Measurements from ENCODE around the gene COL27A1. TPM values are rescaled to one million over a fixed set of nuclear protein-coding genes. Genes with fewer than 3 reads are reported as not detected.

COL27A1 gene
- total RNA-seq = 0.30 TPM
- not detected for polyA plus RNA-seq

- Histone ChIP-seq H3K4me3 (ENCODE audit: low read depth, low read length) (no peak within 1 kb of the TSS), H3K36me3 (ENCODE audit: control insufficient read depth, insufficient read depth, low read length) (no peaks in the 10 kb centered on the region), H3K27me3 (ENCODE audit: control insufficient read depth, insufficient read depth, low read length) (peaks cover 8% of the 10 kb centered on the region), H3K9me3 (ENCODE audit: control insufficient read depth in 2 of 2, low read length in 2 of 2) (no peaks in the 10 kb centered on the region), H3K27ac (ENCODE audit: insufficient read depth, low read length, poor library complexity, severe bottlenecking) (no peak within 1 kb of the TSS), H3K4me1 (ENCODE audit: control insufficient read depth, insufficient read depth, low read length, poor library complexity, severe bottlenecking) (peaks cover 17% of the 10 kb centered on the region)
- peak; percentile 46 to 65 (median 59) for DNase-seq
- Mint-ChIP-seq H3K4me1 (peaks cover 0 to 20% (median 9%) of the 10 kb centered on the region in 4 donors), H3K27me3 (peaks cover 39% of the 10 kb centered on the region), H3K27ac (no peak within 1 kb of the TSS), H3K4me3 (peak within 1 kb of the TSS; percentile 65 to 93 (median 86)), H3K9me3 (peaks cover 0 to 4% (median 0%) of the 10 kb centered on the region in 7 donors), H3K36me3 (no peaks in the 10 kb centered on the region)
- peak; percentile 70 to 76 for ATAC-seq (ENCODE audit: low read depth in 2 of 2)
These were observed at the start of gene COL27A1 for GRCh38 chr9:114155263-114155994. TSS of gene COL27A1 (plus strand) at chr9:114155537. CDS start at chr9:114155951, 414 bp downstream.

GRCh38 chr9:114107286-114108001, 47.9 kb upstream of the COL27A1 start:
- Histone ChIP-seq H3K27ac (ENCODE audit: insufficient read depth, low read length, poor library complexity, severe bottlenecking) (no peak overlapping the region), H3K27me3 (ENCODE audit: control insufficient read depth, insufficient read depth, low read length) (no peaks in the 10 kb centered on the region), H3K4me3 (ENCODE audit: low read depth, low read length) (no peak overlapping the region), H3K4me1 (ENCODE audit: control insufficient read depth, insufficient read depth, low read length, poor library complexity, severe bottlenecking) (no peaks in the 10 kb centered on the region), H3K9me3 (ENCODE audit: control insufficient read depth in 2 of 2, low read length in 2 of 2) (peaks cover 0 to 2% of the 10 kb centered on the region in 2 experiments), H3K36me3 (ENCODE audit: control insufficient read depth, insufficient read depth, low read length) (no peaks in the 10 kb centered on the region)
- Mint-ChIP-seq H3K9me3 (peaks cover 0 to 3% (median 0%) of the 10 kb centered on the region in 7 donors), H3K4me1 (no peaks in the 10 kb centered on the region), H3K36me3 (no peaks in the 10 kb centered on the region), H3K27me3 (peaks cover 14% of the 10 kb centered on the region), H3K4me3 (no peak overlapping the region), H3K27ac (no peak overlapping the region)
- DNase-seq (no peak), ATAC-seq (ENCODE audit: low read depth in 2 of 2) (no peak)

- no peak overlapping the region for H3K27ac ChIP-seq (ENCODE audit: insufficient read depth, low read length, poor library complexity, severe bottlenecking)
- H3K9me3 Mint-ChIP-seq = peaks cover 0 to 2% (median 0%) of the 10 kb centered on the region in 7 donors
- no peaks in the 10 kb centered on the region for H3K4me1 ChIP-seq (ENCODE audit: control insufficient read depth, insufficient read depth, low read length, poor library complexity, severe bottlenecking)
- H3K4me3 Mint-ChIP-seq = no peak overlapping the region
- no peaks in the 10 kb centered on the region for H3K36me3 ChIP-seq (ENCODE audit: control insufficient read depth, insufficient read depth, low read length)
- H3K27me3 Mint-ChIP-seq = peaks cover 12% of the 10 kb centered on the region
- H3K4me1 Mint-ChIP-seq = no peaks in the 10 kb centered on the region
- ATAC-seq (ENCODE audit: low read depth in 2 of 2) = no peak
- peak in 2 of 3 donors; percentile 9 to 56 for DNase-seq
- no peak overlapping the region for H3K27ac Mint-ChIP-seq
- H3K4me3 ChIP-seq (ENCODE audit: low read depth, low read length) = no peak overlapping the region
- H3K9me3 ChIP-seq (ENCODE audit: control insufficient read depth in 2 of 2, low read length in 2 of 2) = no peaks in the 10 kb centered on the region
- no peaks in the 10 kb centered on the region for H3K36me3 Mint-ChIP-seq
- H3K27me3 ChIP-seq (ENCODE audit: control insufficient read depth, insufficient read depth, low read length) = no peaks in the 10 kb centered on the region
These were observed 47.1 kb upstream of the COL27A1 start for GRCh38 chr9:114108016-114108833.

GRCh38 chr9:114109124-114109523, 46.2 kb upstream of the COL27A1 start:
- no peak for DNase-seq
- Histone ChIP-seq H3K27me3 (ENCODE audit: control insufficient read depth, insufficient read depth, low read length) (no peaks in the 10 kb centered on the region), H3K4me3 (ENCODE audit: low read depth, low read length) (no peak overlapping the region), H3K4me1 (ENCODE audit: control insufficient read depth, insufficient read depth, low read length, poor library complexity, severe bottlenecking) (no peaks in the 10 kb centered on the region), H3K36me3 (ENCODE audit: control insufficient read depth, insufficient read depth, low read length) (no peaks in the 10 kb centered on the region), H3K9me3 (ENCODE audit: control insufficient read depth in 2 of 2, low read length in 2 of 2) (no peaks in the 10 kb centered on the region), H3K27ac (ENCODE audit: insufficient read depth, low read length, poor library complexity, severe bottlenecking) (no peak overlapping the region)
- Mint-ChIP-seq H3K4me3 (no peak overlapping the region), H3K27ac (no peak overlapping the region), H3K4me1 (no peaks in the 10 kb centered on the region), H3K27me3 (peaks cover 17% of the 10 kb centered on the region), H3K36me3 (no peaks in the 10 kb centered on the region), H3K9me3 (peaks cover 0 to 4% (median 0%) of the 10 kb centered on the region in 7 donors)
- ATAC-seq (ENCODE audit: low read depth in 2 of 2) = no peak

GRCh38 chr9:114110180-114110579, 45.2 kb upstream of the COL27A1 start:
- H3K36me3 Mint-ChIP-seq = no peaks in the 10 kb centered on the region
- ATAC-seq (ENCODE audit: low read depth in 2 of 2) (no peak), DNase-seq (no peak)
- Histone ChIP-seq H3K9me3 (ENCODE audit: control insufficient read depth in 2 of 2, low read length in 2 of 2) (no peaks in the 10 kb centered on the region), H3K36me3 (ENCODE audit: control insufficient read depth, insufficient read depth, low read length) (no peaks in the 10 kb centered on the region), H3K27me3 (ENCODE audit: control insufficient read depth, insufficient read depth, low read length) (no peaks in the 10 kb centered on the region), H3K27ac (ENCODE audit: insufficient read depth, low read length, poor library complexity, severe bottlenecking) (no peak overlapping the region), H3K4me1 (ENCODE audit: control insufficient read depth, insufficient read depth, low read length, poor library complexity, severe bottlenecking) (no peaks in the 10 kb centered on the region), H3K4me3 (ENCODE audit: low read depth, low read length) (no peak overlapping the region)
- peaks cover 22% of the 10 kb centered on the region for H3K27me3 Mint-ChIP-seq
- no peak overlapping the region for H3K4me3 Mint-ChIP-seq
- H3K27ac Mint-ChIP-seq = no peak overlapping the region
- no peaks in the 10 kb centered on the region for H3K4me1 Mint-ChIP-seq
- H3K9me3 Mint-ChIP-seq = peaks cover 0 to 4% (median 0%) of the 10 kb centered on the region in 7 donors

- Histone ChIP-seq H3K27ac (ENCODE audit: insufficient read depth, low read length, poor library complexity, severe bottlenecking) (no peak overlapping the region), H3K9me3 (ENCODE audit: control insufficient read depth in 2 of 2, low read length in 2 of 2) (no peaks in the 10 kb centered on the region), H3K4me3 (ENCODE audit: low read depth, low read length) (no peak overlapping the region), H3K27me3 (ENCODE audit: control insufficient read depth, insufficient read depth, low read length) (no peaks in the 10 kb centered on the region), H3K4me1 (ENCODE audit: control insufficient read depth, insufficient read depth, low read length, poor library complexity, severe bottlenecking) (no peaks in the 10 kb centered on the region), H3K36me3 (ENCODE audit: control insufficient read depth, insufficient read depth, low read length) (no peaks in the 10 kb centered on the region)
- Mint-ChIP-seq H3K4me3 (no peak overlapping the region), H3K27me3 (peaks cover 26% of the 10 kb centered on the region), H3K27ac (peak overlapping the region in 1 of 3 donors; percentile 62), H3K36me3 (no peaks in the 10 kb centered on the region), H3K9me3 (peaks cover 0 to 2% (median 0%) of the 10 kb centered on the region in 7 donors), H3K4me1 (no peaks in the 10 kb centered on the region)
- DNase-seq (no peak), ATAC-seq (ENCODE audit: low read depth in 2 of 2) (no peak)
These were observed 43.0 kb upstream of the COL27A1 start for GRCh38 chr9:114112325-114112724.

- H3K4me3 Mint-ChIP-seq = no peak overlapping the region
- Histone ChIP-seq H3K4me1 (ENCODE audit: control insufficient read depth, insufficient read depth, low read length, poor library complexity, severe bottlenecking) (no peaks in the 10 kb centered on the region), H3K27me3 (ENCODE audit: control insufficient read depth, insufficient read depth, low read length) (no peaks in the 10 kb centered on the region), H3K36me3 (ENCODE audit: control insufficient read depth, insufficient read depth, low read length) (no peaks in the 10 kb centered on the region), H3K4me3 (ENCODE audit: low read depth, low read length) (no peak overlapping the region), H3K9me3 (ENCODE audit: control insufficient read depth in 2 of 2, low read length in 2 of 2) (no peaks in the 10 kb centered on the region), H3K27ac (ENCODE audit: insufficient read depth, low read length, poor library complexity, severe bottlenecking) (no peak overlapping the region)
- H3K27ac Mint-ChIP-seq = peak overlapping the region in 1 of 3 donors; percentile 62
- H3K4me1 Mint-ChIP-seq = no peaks in the 10 kb centered on the region
- DNase-seq (no peak), ATAC-seq (ENCODE audit: low read depth in 2 of 2) (no peak)
- peaks cover 29% of the 10 kb centered on the region for H3K27me3 Mint-ChIP-seq
- no peaks in the 10 kb centered on the region for H3K36me3 Mint-ChIP-seq
- peaks cover 0 to 2% (median 0%) of the 10 kb centered on the region in 7 donors for H3K9me3 Mint-ChIP-seq
These were observed 42.4 kb upstream of the COL27A1 start for GRCh38 chr9:114112778-114113584.
